DND-41 (cell line): ENCODE data around the gene CD151.

Source experiments
- EZH2 ChIP-seq: IDR thresholded peaks from 3 replicates; pipeline ENCODE4 v1.6.1; 2012; ENCODE audit warnings: borderline replicate concordance, low read depth, mild to moderate bottlenecking, moderate library complexity, low read length, inconsistent platforms; ENCODE audit not compliant: severe bottlenecking
- TF ChIP-seq, protein P1 (sequence below): IDR thresholded peaks from 2 replicates; pipeline ENCODE4 v1.5.1; 2012; ENCODE audit warnings: borderline replicate concordance, low read length, moderate library complexity, mild to moderate bottlenecking; ENCODE audit not compliant: poor library complexity, severe bottlenecking; ENCODE audit errors: extremely low read depth

DNA sequence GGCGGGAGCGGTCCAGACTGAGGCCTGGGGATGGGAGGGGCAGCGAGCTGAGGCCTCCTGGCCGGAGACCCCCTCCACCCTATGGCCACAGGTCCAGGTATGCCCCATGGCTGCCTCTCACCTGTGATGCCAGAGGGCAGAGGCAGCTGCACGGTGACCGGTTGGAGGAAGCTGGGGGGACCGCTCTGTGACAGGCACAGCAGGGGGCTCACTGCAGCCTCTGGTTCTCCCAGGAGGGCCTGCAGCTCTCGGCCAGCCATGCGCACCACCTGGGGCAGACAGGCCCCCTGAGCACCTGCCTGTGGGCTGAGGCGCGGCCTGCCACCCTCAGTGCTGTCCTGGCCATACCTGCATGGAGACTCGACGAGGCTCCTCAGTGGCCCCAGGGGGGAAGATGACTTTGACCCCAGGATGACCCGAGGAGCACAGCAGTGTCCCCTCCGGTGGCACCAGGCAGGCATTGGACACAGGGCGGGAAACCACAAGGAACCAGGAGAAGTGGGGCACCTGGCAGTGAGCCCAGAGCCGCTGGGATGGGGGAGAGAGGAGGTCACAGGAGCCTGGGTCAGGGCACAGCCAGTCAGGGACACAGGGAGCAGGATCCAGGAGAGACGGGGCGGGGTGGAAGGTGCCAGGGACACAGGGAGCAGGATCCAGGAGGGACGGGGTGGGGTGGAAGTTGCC lies 31.5 kb upstream of the CD151 start:
- TF ChIP-seq, protein P1, sequence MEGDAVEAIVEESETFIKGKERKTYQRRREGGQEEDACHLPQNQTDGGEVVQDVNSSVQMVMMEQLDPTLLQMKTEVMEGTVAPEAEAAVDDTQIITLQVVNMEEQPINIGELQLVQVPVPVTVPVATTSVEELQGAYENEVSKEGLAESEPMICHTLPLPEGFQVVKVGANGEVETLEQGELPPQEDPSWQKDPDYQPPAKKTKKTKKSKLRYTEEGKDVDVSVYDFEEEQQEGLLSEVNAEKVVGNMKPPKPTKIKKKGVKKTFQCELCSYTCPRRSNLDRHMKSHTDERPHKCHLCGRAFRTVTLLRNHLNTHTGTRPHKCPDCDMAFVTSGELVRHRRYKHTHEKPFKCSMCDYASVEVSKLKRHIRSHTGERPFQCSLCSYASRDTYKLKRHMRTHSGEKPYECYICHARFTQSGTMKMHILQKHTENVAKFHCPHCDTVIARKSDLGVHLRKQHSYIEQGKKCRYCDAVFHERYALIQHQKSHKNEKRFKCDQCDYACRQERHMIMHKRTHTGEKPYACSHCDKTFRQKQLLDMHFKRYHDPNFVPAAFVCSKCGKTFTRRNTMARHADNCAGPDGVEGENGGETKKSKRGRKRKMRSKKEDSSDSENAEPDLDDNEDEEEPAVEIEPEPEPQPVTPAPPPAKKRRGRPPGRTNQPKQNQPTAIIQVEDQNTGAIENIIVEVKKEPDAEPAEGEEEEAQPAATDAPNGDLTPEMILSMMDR: no peak
- no peak for TF ChIP-seq EZH2
